Fibroblast of skin of scalp (primary cell): ENCODE data around the gene REC8.

Experiments
- DNase-seq: peaks from one replicate; pipeline ENCODE4 v3.0.0-alpha.2; 2013

REC8 gene

DNA sequence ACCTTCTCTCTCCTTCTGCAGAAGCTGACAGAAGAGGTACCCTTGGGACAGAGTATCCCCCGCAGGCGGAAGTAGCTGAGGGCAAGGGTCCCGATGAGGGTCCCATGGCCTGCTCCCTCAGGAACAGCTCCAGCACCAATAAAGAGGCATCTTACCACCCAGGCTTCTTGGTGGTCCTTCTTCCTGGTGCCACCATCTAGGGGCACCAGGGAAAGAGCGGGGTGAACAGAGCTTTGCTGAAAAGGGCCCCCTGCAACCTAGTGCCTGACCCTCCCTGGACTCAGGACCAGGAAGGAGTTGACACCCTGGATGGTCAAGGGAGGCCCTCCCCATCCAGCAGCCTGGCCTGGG lies 11.4 kb upstream of the REC8 start:
- no peak for DNase-seq

DNA sequence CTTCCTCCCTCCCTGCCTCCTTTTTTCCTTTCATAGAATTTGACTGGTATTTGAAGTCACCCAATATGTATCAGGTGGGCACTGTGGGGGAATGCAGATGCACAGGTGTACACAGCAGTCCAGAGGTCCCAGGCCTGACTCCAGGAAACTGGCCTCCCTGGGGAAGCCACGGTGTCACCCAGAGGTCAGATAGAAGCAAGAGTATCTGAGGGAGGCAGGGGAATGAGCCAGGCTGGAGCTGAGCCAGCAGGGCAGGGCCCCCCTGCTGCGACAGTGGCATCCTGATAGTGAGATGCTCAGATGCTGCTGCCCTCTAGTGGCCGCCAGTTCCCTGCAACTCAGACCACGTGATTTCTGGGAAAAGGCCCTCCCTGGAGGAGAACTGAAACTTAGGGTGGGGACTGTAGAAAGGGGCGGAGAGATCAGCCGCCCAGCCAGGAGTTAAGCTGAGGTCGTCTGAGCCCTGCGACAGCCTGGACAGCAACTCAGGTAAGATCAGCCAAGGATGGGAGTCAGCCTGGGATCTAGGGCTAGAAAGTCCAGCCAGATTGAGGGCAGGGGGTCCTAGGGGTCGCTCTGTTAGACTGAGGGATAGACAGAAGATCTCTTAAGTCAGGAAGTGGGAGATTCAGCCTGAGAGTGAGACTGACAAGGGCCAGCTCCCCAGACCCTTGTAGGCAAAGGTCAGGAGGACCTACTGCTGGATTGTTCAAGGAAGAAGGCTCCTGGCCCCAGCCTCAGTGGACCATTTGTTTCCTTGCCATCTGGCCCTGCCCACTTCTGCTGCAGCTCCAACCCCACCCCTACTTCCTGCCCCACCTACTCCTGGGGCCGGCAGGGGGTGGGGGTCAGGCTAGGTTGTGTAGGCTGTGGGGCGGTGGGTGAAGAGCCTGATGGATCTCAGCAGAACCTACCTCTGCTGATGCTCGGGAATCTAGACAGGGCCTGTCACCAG lies 10.8 kb upstream of the REC8 start, which contains the start of gene IRF9:
TSS of gene IRF9 (plus strand) at position 416 of the 955 bp plus-strand sequence. CDS start 880 bp downstream, outside the sequence.
- DNase-seq, result peak; percentile 96

DNA sequence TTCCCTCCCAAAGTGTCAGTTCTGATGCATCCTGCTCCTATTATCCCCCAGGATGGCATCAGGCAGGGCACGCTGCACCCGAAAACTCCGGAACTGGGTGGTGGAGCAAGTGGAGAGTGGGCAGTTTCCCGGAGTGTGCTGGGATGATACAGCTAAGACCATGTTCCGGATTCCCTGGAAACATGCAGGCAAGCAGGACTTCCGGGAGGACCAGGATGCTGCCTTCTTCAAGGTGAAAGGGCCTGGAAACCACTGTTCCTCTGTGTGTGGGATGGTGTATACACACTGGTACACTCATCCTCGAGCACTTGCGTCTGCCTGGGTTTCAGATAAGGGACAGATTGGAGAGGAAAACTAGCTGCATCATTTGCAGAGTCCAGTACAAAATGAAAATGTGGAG lies 9.8 kb upstream of the REC8 start:
- no peak for DNase-seq

DNA sequence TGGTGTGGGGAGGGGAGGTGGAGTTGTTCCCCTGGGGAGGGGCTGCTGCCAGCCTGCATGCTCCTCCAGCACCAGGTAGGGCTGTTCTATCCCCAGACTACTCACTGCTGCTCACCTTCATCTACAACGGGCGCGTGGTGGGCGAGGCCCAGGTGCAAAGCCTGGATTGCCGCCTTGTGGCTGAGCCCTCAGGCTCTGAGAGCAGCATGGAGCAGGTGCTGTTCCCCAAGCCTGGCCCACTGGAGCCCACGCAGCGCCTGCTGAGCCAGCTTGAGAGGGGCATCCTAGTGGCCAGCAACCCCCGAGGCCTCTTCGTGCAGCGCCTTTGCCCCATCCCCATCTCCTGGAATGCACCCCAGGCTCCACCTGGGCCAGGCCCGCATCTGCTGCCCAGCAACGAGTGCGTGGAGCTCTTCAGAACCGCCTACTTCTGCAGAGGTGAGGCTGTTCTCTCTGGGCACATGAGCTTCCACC lies 7.3 kb upstream of the REC8 start:
- no peak for DNase-seq

DNA sequence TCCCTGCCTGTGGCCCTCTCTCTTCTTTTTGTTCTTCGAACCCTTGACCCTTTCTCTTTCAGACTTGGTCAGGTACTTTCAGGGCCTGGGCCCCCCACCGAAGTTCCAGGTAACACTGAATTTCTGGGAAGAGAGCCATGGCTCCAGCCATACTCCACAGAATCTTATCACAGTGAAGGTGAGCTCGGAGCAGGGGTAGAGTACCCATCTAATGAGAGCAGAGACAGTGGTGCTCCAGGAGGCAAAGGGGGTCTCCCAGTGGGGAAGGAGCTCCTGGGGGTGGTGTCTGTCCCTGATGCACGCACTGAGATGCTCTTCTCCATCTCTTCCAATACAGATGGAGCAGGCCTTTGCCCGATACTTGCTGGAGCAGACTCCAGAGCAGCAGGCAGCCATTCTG lies 6.1 kb upstream of the REC8 start:
- DNase-seq, result no peak

DNA sequence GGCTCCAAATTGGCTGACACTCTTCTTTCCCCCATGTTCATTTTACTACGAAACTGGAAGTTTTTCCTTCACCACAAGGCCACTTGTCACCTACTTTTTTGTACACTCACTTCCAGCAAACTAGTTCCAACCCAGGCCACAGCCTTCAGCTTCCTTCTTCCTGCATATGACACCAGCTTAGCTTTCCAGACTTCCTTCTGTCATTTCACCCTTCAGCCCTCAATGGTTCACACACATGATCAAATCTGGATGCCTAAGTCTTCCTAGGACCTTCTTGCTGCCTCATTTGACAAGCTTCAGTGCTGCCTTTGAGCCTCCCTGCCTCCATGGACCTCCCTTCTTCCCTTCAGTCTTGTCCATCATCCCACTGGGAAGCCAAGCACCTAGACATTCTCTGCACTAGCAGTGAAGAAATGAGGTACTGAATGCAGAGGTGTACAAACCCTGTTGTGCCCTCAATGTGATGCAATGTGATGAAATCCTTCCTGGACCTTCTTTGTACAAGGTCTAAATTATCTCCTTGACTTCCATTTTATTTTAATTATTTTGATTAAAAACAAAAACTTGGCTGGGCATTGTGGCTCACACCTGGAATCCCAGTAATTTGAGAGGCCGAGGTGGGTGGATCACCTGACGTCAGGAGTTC lies 4.3 kb upstream of the REC8 start:
- DNase-seq, result no peak

DNA sequence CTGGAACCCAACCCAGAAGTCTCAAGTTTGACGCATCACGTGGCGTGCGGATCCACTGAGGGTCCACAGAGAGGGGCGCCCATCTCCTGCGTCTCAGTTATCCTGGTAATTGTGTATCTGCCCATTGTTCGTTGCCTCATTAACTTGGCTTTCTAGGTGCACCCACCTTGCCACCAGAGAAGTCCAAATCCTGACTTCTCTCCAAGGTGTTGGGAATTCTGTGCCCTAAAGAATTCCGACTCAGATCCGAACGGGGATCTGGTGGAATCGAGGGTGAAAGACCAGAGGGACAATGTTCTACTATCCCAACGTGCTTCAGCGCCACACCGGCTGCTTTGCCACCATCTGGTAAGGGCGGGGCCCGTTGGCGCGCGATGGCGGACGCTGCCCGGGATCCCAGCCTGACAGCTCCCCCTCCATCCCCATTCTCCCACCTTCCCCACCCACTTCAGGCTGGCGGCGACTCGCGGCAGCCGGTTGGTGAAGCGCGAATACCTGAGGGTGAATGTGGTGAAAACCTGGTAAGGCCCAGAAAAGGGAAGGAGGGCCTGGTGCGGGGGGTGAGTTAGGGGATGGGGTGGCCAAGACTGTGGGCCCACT lies 481 bp downstream of the REC8 start:
- DNase-seq, result no peak

DNA sequence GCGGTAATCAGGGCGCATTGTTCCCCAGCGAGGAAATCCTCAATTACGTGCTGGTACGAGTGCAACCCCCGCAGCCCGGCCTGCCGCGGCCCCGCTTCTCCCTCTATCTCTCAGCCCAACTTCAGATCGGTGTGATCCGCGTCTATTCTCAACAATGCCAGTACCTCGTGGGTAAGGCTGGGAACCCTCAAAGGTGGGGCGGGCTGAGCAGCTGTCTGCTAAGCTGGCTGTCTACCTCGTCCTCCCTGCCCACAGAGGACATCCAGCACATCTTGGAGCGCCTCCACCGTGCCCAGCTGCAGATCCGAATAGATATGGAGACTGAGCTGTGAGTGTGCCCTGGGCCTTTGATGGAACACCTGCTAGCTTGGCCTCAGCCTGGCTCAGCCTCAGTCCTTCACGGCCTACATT lies 996 bp downstream of the REC8 start:
- DNase-seq, result no peak

DNA sequence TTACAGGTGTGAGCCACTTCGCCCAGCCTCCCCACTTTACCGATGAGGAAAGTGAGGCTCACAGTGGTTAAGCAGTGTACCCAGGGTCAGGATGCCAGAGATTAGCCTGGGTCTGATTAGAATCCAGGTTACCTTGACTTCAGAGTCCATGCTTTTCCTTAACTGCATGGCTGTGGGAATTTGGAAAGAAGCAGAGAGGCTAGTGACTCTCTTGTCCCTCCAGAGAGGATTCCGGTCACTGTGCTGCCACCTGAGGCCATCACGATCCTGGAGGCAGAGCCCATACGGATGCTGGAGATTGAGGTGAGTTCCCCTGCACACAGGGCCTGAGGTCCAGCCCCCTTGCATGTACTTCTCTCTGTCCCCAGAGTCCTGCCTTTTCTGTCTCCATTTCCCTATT lies 4.7 kb downstream of the REC8 start:
- no peak for DNase-seq

DNA sequence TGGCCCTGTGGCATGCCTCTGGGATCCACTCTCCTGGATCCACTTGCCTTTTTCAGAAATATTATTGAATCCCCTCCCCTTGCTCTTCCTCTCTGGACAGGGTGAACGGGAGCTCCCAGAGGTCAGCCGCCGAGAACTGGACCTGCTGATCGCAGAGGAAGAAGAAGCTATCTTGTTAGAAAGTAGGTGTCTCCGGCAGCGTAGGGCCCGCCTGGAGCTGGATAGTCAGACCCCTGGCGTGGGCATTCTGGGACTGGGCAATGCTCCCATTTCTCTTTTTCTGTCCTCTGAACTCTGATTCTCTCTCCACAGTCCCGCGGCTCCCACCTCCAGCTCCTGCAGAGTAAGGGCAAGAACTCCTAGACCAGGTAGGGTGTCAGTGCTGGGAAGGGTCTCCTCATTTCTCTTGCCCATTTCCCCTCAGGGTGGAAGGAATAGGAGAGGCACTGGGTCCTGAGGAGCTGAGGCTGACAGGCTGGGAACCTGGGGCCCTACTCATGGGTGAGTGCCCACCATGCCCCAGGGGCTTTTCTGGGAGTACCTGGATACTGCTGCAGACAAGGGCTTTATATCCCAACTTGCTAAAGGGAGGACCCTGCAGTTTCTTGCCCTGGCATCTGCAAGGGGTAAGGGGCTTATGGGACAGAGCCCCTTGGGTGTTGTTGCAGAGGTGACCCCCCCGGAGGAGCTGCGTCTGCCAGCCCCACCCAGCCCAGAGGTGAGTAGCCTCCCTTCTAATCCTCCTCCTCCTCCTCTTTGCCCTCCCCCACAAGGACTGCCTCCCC lies 5.4 kb downstream of the REC8 start:
- DNase-seq, result no peak

DNA sequence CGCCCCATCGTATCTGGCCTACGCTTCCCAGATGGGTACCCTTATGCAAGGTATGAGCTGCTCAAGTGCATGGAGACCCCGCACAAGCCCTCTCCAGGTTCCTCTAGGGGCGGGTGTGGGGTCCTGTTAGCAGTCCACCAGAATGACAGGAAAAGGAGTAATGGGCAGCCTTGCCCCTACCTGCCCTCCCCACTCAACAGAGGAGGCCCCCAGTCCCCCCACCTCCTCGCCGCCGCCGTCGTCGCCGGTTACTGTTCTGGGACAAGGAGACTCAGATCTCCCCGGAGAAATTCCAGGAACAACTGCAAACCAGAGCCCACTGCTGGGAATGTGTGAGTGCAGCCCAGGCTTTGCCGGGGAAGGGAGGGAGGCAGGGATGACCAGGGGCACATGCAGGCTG lies 6.0 kb downstream of the REC8 start:
- DNase-seq, result no peak

DNA sequence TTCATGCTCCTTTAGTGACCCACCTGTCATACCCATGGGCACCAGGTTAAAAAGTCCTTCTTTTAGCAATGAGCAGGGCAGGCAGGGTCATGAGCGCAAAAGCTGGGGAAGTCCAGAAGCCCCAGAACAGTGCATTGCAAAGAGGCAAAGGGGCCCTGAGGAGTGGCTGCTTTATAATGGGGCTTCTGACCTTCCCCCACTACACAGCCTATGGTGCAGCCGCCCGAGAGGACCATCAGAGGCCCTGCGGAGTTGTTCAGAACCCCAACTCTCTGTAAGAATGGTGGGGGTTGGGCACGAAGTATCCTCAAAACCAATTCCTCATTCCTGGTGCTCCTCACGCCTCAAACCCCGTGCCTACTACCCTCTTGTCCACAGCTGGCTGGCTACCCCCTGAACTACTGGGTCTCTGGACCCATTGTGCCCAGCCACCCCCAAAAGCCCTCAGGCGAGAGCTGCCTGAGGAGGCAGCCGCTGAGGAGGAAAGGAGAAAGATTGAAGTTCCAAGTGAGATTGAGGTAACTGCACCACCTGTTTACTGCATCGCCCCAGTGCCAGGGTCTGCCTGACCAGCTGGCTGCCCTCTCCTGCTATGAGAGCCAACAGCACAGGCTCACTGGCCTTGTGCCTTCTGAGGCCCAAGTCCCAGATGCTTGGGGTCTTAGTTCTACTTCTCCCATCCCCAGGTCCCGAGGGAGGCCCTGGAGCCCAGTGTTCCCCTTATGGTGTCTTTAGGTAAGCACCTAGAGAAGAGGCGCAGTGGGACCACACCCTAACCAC lies 6.7 kb downstream of the REC8 start:
- no peak for DNase-seq

DNA sequence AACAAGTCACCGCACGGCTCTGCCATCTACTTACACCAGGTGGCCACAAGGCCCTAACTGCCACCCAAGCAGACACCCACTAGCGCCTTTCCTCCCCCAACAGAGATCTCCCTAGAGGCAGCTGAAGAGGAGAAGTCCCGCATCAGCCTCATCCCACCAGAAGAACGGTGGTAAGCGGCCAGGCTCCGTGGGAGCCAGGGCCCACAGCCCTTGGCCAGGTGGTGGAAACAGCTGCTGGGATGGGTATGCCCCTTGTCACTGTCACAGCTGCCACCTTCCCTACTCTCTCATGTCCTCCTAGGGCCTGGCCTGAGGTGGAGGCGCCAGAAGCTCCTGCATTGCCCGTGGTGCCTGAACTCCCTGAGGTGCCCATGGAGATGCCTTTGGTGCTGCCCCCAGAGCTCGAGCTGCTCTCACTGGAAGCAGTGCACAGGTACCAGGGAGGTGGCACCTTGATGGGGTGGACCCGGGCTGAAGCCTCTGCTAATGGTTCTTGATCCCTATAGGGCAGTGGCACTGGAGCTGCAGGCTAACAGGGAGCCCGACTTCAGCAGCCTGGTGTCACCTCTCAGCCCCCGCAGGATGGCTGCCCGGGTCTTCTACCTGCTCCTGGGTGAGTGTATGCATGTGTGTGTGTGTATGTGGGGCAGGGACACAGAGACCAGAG lies 7.5 kb downstream of the REC8 start:
- no peak for DNase-seq

DNA sequence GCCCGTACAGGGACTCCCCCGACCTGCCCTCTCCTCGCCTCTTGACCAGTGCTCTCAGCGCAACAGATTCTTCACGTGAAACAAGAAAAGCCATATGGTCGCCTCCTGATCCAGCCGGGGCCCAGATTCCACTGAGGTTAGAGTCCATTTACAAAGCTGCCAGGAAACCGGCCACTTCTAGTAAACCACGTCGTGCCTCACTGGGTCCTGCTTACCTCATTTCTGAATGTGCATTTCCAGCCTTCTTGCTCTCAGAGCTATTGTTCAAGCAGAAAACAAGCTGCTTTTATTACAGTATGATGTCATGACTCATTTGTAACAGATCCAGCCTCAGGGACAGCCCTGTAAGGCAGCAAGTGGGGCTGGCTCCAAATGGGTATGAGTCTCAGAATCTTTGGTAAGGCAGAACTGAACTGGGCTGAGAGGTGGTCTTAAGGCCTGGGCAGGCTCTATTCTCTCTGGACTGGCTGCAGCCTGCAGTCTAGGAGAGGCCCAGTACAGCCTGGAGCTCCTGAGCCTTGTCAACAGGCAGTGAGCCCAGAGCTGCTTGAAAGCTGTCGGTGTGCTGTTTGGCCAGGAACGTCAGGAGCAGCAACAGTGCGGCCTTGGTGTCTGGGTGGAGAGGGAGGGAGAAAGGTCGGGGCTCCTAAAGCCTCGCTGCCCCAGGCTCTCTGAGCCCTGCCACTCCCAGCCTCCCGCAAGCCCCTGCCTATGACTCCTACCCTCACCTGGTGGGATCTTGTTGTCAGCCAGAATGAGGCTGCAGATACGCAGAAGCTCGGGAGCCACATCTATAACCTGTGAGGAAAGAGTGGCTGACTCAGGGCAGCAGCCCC lies 8.3 kb downstream of the REC8 start:
- DNase-seq, result no peak

DNA sequence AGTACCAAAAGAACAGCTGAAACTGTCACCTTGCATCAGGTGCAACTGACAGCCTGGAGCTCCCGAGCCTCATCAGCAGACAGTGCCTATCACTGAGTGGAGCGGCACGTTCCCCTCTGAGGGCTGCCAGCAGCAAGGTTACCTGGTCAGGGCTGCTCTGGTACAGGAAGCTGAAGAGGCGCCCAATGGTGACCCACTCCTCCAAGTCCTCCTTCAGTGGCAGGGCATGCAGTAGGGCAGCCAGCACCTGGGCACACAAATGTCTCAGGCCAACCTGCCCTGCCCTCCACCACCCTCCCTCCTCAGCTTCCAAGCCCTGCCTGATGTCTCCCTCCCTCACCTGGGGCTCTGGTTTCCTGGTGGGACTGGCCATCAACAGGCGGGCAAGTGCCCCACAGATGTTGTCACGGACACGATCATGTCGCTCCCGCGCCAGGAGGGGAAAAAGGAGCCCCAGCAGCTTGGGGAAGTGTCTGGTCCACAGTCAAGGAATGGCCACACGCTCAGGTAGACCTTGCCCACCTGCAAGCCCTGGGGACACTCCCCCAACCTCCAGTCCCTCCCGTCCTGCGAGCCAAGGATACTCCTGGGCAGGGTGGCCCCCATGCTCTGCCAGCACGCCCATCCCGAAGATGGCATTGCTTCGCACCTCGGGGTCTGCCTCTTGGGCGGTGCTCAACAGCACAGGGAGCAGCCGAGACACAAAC lies 9.6 kb downstream of the REC8 start:
- no peak for DNase-seq

DNA sequence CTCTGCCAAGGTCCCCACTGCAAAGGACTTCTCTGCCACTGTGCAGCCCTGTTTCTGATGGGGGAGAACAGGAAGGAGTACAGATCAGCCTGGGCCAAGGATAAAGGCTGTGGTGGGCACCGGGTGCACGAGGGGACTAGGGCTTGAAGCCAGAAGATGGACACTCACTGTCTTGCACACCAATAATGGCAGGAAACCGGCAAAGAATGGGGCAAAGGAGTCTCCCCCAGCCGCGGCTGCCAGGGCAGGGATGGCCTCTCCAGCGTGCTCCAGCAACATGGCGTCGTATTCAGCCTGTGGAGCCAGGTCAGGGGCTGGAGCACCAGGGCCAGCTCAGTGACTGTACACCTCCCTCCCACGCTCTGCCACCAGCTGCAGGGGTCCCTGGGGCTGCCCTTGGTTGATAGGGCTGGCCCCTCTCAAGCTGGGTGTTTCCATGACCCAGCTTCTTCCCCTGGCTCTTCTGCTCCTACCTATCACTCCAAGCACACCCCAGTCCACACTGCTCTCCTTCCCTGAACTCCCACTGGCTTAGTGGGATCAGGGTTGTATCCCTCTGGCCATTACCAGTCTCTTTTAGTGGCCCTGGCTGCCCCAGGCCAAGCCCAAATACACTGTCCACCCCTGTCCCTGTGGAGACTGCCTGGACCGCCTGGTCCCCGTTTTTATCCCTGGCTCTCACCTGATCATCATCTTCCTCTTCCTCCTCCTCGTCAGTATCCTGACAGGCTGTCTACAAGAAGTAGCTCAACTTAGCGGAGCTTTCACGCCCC lies 10.4 kb downstream of the REC8 start:
- DNase-seq, result no peak

DNA sequence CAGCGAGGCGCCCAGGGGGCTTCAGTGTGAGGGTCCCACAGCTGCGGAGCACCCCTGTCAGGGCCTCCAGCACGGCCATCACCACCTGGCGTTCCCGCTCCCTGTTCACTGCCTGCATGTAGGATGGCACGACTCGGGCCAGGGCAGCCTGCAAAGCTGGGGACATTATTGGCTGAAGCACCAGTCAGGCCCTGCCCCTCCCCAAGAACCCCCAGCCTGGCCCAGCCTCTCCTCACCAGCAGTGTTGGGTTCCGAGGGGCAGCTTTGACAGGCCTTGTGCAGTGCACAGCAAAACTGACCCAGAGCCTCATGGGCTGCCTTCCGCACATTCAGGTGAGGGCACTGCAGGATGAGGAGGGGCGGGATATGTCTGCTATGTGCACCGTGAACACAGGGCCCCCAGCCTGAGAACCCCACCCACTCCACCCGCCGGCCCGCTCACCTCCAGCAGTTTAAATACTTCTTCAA lies 11.2 kb downstream of the REC8 start:
- no peak for DNase-seq

DNA sequence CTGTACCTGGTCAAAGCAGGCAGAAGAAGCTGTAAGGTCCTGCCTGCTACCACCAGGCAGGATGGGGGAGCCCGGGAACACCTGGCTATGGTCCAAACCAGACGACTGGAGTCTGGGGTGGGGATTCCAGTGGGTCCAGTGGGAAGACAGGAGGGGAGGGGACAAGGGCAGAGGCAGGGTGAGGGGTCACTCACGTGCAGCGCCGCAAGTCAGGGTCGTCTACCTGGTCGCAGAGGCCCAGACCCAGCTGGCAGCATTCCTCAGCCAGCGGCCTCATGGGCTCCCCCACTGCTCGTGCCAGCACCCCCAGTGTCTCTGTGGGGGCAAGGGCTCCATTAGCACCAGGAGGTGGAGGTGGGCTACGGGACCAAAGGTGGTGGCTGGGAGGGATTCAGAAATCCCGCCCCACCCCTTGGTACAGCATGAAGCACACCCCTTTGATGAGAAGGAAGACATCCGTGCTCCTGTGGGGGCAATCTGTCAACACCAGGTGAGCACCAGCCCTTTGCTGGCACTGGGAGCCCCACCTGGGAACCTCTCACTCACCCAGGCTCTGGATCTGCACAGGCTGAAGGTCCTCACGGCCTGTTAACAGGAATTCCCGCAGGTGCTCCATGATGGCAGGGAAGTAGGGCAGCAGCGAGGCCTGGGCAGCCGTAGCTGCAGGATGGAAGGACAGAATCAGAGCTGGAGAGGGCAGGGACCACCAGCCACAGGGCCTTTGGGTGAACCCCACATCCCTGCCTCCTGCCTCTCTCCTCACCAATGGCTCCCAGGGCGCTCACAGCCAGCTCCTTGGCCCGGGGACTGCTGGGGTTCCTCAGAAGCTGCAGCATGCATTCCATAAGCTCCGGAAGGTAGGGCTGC lies 12.5 kb downstream of the REC8 start:
- no peak for DNase-seq
